OCI-LY7 (cell line): ENCODE measurements around the gene SYNGR4. TPM values are rescaled to one million over a fixed set of nuclear protein-coding genes. Genes with fewer than 3 reads are reported as not detected.

Experiments
- BruUV-seq: library from RNA; stranded (reverse); fragments of 400-500 nt; replicated peaks from 2 replicates; lab custom pipeline; 2021; lab: Mats Ljungman, UMichigan
- CTCF ChIA-PET: fragments of 300-600 bp; sonication (Branson Sonifier 250); formaldehyde crosslinking; loops from one replicate; lab custom pipeline; 2022; ENCODE audit warnings: antibody characterized with exemption; ENCODE audit not compliant: unreplicated experiment; lab: Charles Lee
- POLR2A ChIA-PET: fragments of 300-600 bp; sonication (Branson Sonifier 250); formaldehyde crosslinking; loops from one replicate; lab custom pipeline; 2022; ENCODE audit warnings: antibody characterized with exemption; lab: Charles Lee
- DNase-seq: peaks from one replicate; pipeline ENCODE4 v3.0.0-alpha.2; 2015; ENCODE audit warnings: low spot score
- H2AFZ ChIP-seq: fragments of 200-600 bp; sonication (generic), shearing (Covaris generic); 2 replicates; pipeline ENCODE4 v1.6.1; 2014; ENCODE audit warnings: mild to moderate bottlenecking, antibody characterized with exemption, low read length, moderate library complexity
- H3K27ac ChIP-seq: fragments of 200-600 bp; sonication (generic); 2 replicates; pipeline ENCODE4 v1.5.1; 2014; ENCODE audit warnings: mixed run types, low read depth, mild to moderate bottlenecking, moderate library complexity, low read length, inconsistent platforms; ENCODE audit not compliant: poor library complexity, severe bottlenecking
- H3K36me3 ChIP-seq: fragments of 200-600 bp; sonication (generic); 2 replicates; pipeline ENCODE4 v1.6.1; 2014; ENCODE audit warnings: mild to moderate bottlenecking, antibody characterized with exemption, low read length, moderate library complexity, mixed read lengths; ENCODE audit not compliant: insufficient read depth
- H3K4me1 ChIP-seq: fragments of 200-600 bp; sonication (generic); 2 replicates; pipeline ENCODE4 v1.5.1; 2014; ENCODE audit warnings: mild to moderate bottlenecking, low read length; ENCODE audit not compliant: insufficient read depth, poor library complexity, severe bottlenecking
- H3K4me2 ChIP-seq: fragments of 200-600 bp; sonication (generic); 2 replicates; pipeline ENCODE4 v1.6.1; 2014; ENCODE audit warnings: mild to moderate bottlenecking, low read length
- H3K4me3 ChIP-seq: fragments of 200-600 bp; sonication (generic); 2 replicates; pipeline ENCODE4 v1.5.1; 2014; ENCODE audit warnings: mild to moderate bottlenecking, low read depth, low read length; ENCODE audit not compliant: poor library complexity, severe bottlenecking
- H3K79me2 ChIP-seq: fragments of 200-600 bp; sonication (generic); 2 replicates; pipeline ENCODE4 v1.6.1; 2016; ENCODE audit warnings: low read depth, mild to moderate bottlenecking, low read length, moderate library complexity, mixed read lengths; ENCODE audit not compliant: insufficient read depth
- H3K9me2 ChIP-seq: fragments of 200-600 bp; sonication (generic); 2 replicates; pipeline ENCODE4 v1.6.1; 2016; ENCODE audit warnings: mild to moderate bottlenecking, low read length, mixed read lengths; ENCODE audit not compliant: insufficient read depth
- H3K9me3 ChIP-seq: fragments of 200-600 bp; sonication (generic); 2 replicates; pipeline ENCODE4 v1.6.1; 2014; ENCODE audit warnings: mild to moderate bottlenecking, mixed run types, low read length, mixed read lengths
- H4K20me1 ChIP-seq: fragments of 200-600 bp; sonication (generic); 2 replicates; pipeline ENCODE4 v1.6.1; 2014; ENCODE audit warnings: mild to moderate bottlenecking, antibody characterized with exemption, low read length, moderate library complexity, mixed read lengths; ENCODE audit not compliant: insufficient read depth
- EZH2phosphoT487 ChIP-seq: fragments of 200-600 bp; sonication (generic); IDR thresholded peaks from 2 replicates; pipeline ENCODE4 v1.6.1; 2018; ENCODE audit warnings: low read depth, borderline replicate concordance, mild to moderate bottlenecking, mixed run types, antibody characterized with exemption, low read length, moderate library complexity, mixed read lengths
- intact Hi-C: fragments of 100-400 bp; cut with micrococcal nuclease; formaldehyde crosslinking; loops from one replicate; pipeline ENCODE4 v1.10.0; 2022; ENCODE audit not compliant: unreplicated experiment
- total RNA-seq, 2 experiments: library from RNA; depleted of rRNA in 1 of 2; stranded (reverse); fragments of >200 nt in 1 of 2; shearing (Covaris generic) in 1 of 2; gene quantifications; 2 replicates each; pipeline ENCODE4 v1.2.3, GENCODE V29; 2014 to 2022
- TF ChIP-seq, protein P1 (sequence below): fragments of 200-600 bp; sonication (generic); conservative IDR thresholded peaks from 2 replicates; pipeline ENCODE4 v1.5.1; 2014; ENCODE audit warnings: mild to moderate bottlenecking, antibody characterized with exemption, low read length, moderate library complexity, mixed read lengths

The SYNGR4 gene
- total RNA-seq, 2 experiments from 2014 or later: 0.38 to 1.2 TPM

DNA sequence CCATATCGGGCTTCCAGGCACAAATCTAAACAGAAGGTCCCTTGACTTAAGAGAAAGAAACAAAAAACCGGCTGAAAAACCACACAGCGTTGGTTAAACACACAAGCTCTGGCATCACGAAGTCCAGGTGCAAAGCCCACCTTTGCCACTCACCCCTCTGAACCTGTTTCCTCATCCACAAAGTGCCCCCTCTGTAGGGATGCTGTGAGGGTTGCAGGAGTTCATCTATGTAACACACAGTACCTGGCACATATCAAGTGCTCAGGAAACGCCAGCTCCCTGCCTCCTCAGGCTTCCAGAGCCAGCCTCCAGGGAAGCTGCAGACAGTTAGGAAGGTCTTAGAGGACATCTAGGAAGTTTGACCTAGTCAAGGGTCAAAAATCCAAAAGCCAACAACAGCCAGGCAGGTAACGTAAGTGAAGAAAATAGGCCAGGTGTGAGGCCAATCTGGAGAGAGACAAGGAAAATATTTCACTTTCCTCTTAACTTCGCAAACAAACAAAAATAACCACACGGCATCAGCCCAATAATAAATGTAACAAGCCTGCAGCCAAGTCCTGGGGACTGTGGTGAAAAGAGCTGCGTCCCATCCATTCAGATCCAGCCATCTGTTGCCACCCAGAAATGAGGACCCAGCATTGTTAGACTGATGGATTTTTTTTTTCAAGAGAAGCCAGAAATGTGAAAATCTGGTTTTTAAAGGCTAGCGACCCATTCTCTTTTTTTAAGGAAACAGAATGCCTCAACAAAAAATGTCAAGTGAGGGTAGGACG is 17.2 kb downstream of the SYNGR4 start:
- no peak for DNase-seq
- no peaks in the 10 kb centered on the region for H3K9me2 ChIP-seq
- H3K27ac ChIP-seq: no peak overlapping the region
- no TSS peak for BruUV-seq
- no peaks in the 10 kb centered on the region for H3K9me3 ChIP-seq
- ChIA-PET CTCF (no interaction called here), POLR2A (no interaction called here)
- H3K4me3 ChIP-seq: no peak overlapping the region
- no peak overlapping the region for H3K4me2 ChIP-seq
- no peaks in the 10 kb centered on the region for H4K20me1 ChIP-seq
- intact Hi-C loops: no loop called here
- peaks cover 3% of the 10 kb centered on the region for H3K4me1 ChIP-seq
- H2AFZ ChIP-seq: no peak overlapping the region
- TF ChIP-seq, protein P1, sequence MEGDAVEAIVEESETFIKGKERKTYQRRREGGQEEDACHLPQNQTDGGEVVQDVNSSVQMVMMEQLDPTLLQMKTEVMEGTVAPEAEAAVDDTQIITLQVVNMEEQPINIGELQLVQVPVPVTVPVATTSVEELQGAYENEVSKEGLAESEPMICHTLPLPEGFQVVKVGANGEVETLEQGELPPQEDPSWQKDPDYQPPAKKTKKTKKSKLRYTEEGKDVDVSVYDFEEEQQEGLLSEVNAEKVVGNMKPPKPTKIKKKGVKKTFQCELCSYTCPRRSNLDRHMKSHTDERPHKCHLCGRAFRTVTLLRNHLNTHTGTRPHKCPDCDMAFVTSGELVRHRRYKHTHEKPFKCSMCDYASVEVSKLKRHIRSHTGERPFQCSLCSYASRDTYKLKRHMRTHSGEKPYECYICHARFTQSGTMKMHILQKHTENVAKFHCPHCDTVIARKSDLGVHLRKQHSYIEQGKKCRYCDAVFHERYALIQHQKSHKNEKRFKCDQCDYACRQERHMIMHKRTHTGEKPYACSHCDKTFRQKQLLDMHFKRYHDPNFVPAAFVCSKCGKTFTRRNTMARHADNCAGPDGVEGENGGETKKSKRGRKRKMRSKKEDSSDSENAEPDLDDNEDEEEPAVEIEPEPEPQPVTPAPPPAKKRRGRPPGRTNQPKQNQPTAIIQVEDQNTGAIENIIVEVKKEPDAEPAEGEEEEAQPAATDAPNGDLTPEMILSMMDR: no peak
- H3K36me3 ChIP-seq: peaks cover 47% of the 10 kb centered on the region
- H3K79me2 ChIP-seq: no peaks in the 10 kb centered on the region

DNA sequence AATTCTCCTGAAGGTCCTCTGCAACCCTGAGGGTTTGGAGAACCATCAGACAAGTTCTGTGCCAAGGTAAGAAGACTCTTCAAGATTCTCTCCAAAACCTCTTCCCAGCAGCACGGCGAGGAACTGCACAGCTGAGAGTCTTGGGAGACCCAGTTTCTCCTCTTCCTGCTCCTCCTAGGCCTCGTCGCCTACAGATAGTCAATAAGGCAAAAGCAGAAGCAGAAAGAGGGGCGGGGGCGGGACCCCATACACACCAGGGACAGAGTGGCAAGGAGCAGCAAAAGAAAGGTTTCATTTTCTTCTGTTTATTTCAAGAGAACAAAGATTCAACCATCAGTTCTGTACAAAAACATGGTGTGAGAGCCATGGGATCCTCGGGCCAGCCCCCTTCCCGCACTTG is 18.1 kb downstream of the SYNGR4 start:
- Histone ChIP-seq H3K4me3 (no peak overlapping the region), H3K4me2 (no peak overlapping the region), H3K79me2 (no peaks in the 10 kb centered on the region), H3K9me3 (no peaks in the 10 kb centered on the region), H4K20me1 (no peaks in the 10 kb centered on the region), H2AFZ (no peak overlapping the region), H3K9me2 (no peaks in the 10 kb centered on the region), H3K27ac (no peak overlapping the region), H3K4me1 (peaks cover 3% of the 10 kb centered on the region), H3K36me3 (peaks cover 56% of the 10 kb centered on the region)
- no peak for TF ChIP-seq EZH2phosphoT487
- TF ChIP-seq, protein P1: no peak
- BruUV-seq: no TSS peak
- ChIA-PET POLR2A (no interaction called here), CTCF (no interaction called here)
- intact Hi-C loops: no loop called here
- DNase-seq: no peak

DNA sequence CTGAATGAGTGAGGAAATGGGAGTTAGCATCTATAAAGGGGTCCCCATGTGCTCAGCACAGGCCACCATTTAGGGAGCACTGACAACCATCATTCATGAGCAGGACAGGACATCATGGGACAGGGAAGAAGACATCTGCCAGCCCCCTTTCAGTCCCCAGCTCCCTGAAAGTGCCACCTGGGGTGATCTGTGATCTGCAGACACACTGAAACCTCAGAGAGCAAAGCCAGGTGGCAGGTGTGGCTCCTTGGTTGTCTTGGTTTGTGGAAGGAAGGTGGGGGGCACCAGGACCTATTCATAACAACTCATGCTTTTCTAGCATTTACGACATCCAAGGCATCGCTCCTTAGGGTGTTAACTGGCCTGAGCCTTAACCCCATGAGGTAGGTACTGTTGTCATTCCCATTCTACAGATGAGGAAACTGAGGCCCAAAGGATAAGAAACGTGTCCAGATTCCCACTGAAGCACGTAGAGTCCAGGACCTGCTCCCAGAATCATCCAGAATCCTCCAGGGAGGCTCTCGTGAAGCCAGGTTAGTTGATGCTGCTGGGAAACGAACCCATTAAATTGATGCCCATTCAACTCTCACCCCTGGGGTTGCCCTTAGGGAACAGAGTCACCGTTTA is 21.4 kb downstream of the SYNGR4 start:
- no peak overlapping the region for H3K4me2 ChIP-seq
- H3K4me3 ChIP-seq: no peak overlapping the region
- ChIA-PET POLR2A (no interaction called here), CTCF (no interaction called here)
- H3K9me3 ChIP-seq: no peaks in the 10 kb centered on the region
- H2AFZ ChIP-seq: no peak overlapping the region
- H4K20me1 ChIP-seq: no peaks in the 10 kb centered on the region
- no TSS peak for BruUV-seq
- H3K79me2 ChIP-seq: peaks cover 7% of the 10 kb centered on the region; the same call in 1 of the 2 replicates
- no peaks in the 10 kb centered on the region for H3K4me1 ChIP-seq
- TF ChIP-seq, protein P1: no peak
- no peak for TF ChIP-seq EZH2phosphoT487
- no peak overlapping the region for H3K27ac ChIP-seq
- intact Hi-C loops: no loop called here
- no peaks in the 10 kb centered on the region for H3K9me2 ChIP-seq
- peaks cover 76% of the 10 kb centered on the region for H3K36me3 ChIP-seq
- no peak for DNase-seq
